H9 (cell line): ENCODE measurements around the gene SCN2B. TPM values are rescaled to one million over a fixed set of nuclear protein-coding genes. Genes with fewer than 3 reads are reported as not detected.

Experiments
- DNase-seq: peaks from one replicate; pipeline ENCODE4 v3.0.0-alpha.2; 2017
- H2AFZ ChIP-seq: one replicate; pipeline ENCODE4 v1.6.1; 2013; ENCODE audit warnings: mild to moderate bottlenecking, low read length, control low read depth, moderate library complexity
- H2AK5ac ChIP-seq: 2 replicates; pipeline ENCODE4 v1.6.1; 2013; ENCODE audit warnings: low read length, control low read depth, mixed read lengths; ENCODE audit not compliant: insufficient read length
- H2BK120ac ChIP-seq: one replicate; pipeline ENCODE4 v1.6.1; 2013; ENCODE audit warnings: low read depth, mild to moderate bottlenecking, low read length, control low read depth, inconsistent platforms; ENCODE audit not compliant: poor library complexity, severe bottlenecking
- H2BK12ac ChIP-seq: 2 replicates; pipeline ENCODE4 v1.6.1; 2013; ENCODE audit warnings: low read length, control low read depth, mixed read lengths, low read depth; ENCODE audit not compliant: insufficient read length
- H2BK15ac ChIP-seq: 2 replicates; pipeline ENCODE4 v1.6.1; 2013; ENCODE audit warnings: low read depth, low read length, control low read depth
- H2BK20ac ChIP-seq: one replicate; pipeline ENCODE4 v1.6.1; 2013; ENCODE audit warnings: low read depth, mild to moderate bottlenecking, low read length, control low read depth, inconsistent platforms; ENCODE audit not compliant: poor library complexity, severe bottlenecking
- H2BK5ac ChIP-seq: 2 replicates; pipeline ENCODE4 v1.6.1; 2013; ENCODE audit warnings: low read length, control low read depth, mixed read lengths; ENCODE audit not compliant: insufficient read length
- H3K14ac ChIP-seq: 2 replicates; pipeline ENCODE4 v1.6.1; 2013; ENCODE audit warnings: low read length, control low read depth; ENCODE audit not compliant: insufficient read depth
- H3K18ac ChIP-seq: 2 replicates; pipeline ENCODE4 v1.6.1; 2013; ENCODE audit warnings: low read depth, mild to moderate bottlenecking, mixed read lengths, low read length, control low read depth; ENCODE audit not compliant: insufficient read length
- H3K23ac ChIP-seq: 2 replicates; pipeline ENCODE4 v1.6.1; 2013; ENCODE audit warnings: low read length, control low read depth, mixed read lengths, low read depth; ENCODE audit not compliant: insufficient read length
- H3K23me2 ChIP-seq: 2 replicates; pipeline ENCODE4 v1.6.1; 2013; ENCODE audit warnings: low read depth, mild to moderate bottlenecking, mixed read lengths, low read length, control low read depth; ENCODE audit not compliant: insufficient read length, poor library complexity, severe bottlenecking
- H3K27ac ChIP-seq: 2 replicates; pipeline ENCODE4 v1.5.1; 2013; ENCODE audit warnings: low read length, control low read depth, mixed read lengths, low read depth; ENCODE audit not compliant: insufficient read length
- H3K27me3 ChIP-seq: 2 replicates; pipeline ENCODE4 v1.6.1; 2013; ENCODE audit warnings: low read length, control low read depth, inconsistent platforms; ENCODE audit not compliant: insufficient read depth
- H3K4ac ChIP-seq: 2 replicates; pipeline ENCODE4 v1.6.1; 2013; ENCODE audit warnings: low read depth, mild to moderate bottlenecking, control low read depth, inconsistent platforms, low read length, moderate library complexity
- H3K4me1 ChIP-seq: 2 replicates; pipeline ENCODE4 v1.6.1; 2013; ENCODE audit warnings: low read length, control low read depth, inconsistent platforms; ENCODE audit not compliant: insufficient read depth
- H3K4me2 ChIP-seq: 2 replicates; pipeline ENCODE4 v1.6.1; 2013; ENCODE audit warnings: low read length, control low read depth, mixed read lengths; ENCODE audit not compliant: insufficient read length, insufficient read depth
- H3K56ac ChIP-seq: 2 replicates; pipeline ENCODE4 v1.6.1; 2013; ENCODE audit warnings: low read depth, mild to moderate bottlenecking, mixed read lengths, low read length, control low read depth; ENCODE audit not compliant: insufficient read length
- H3K79me1 ChIP-seq: 2 replicates; pipeline ENCODE4 v1.6.1; 2013; ENCODE audit warnings: low read depth, mild to moderate bottlenecking, moderate library complexity, low read length, control low read depth, inconsistent platforms; ENCODE audit not compliant: insufficient read depth, poor library complexity, severe bottlenecking
- H3K79me2 ChIP-seq: 2 replicates; pipeline ENCODE4 v1.6.1; 2013; ENCODE audit warnings: low read length, control low read depth, inconsistent platforms; ENCODE audit not compliant: insufficient read depth
- H3K9ac ChIP-seq: 2 replicates; pipeline ENCODE4 v1.6.1; 2013; ENCODE audit warnings: low read length, control low read depth, mixed read lengths; ENCODE audit not compliant: insufficient read length; ENCODE audit errors: extremely low read depth
- H3K9me3 ChIP-seq: one replicate; pipeline ENCODE4 v1.6.1; 2013; ENCODE audit warnings: low read depth, low read length, inconsistent platforms; ENCODE audit not compliant: control insufficient read depth
- H3T11ph ChIP-seq: one replicate; pipeline ENCODE4 v1.6.1; 2013; ENCODE audit warnings: mild to moderate bottlenecking, low read length, control low read depth, inconsistent platforms
- H4K20me1 ChIP-seq: one replicate; pipeline ENCODE4 v1.6.1; 2013; ENCODE audit not compliant: control insufficient read depth, insufficient read length, insufficient read depth
- H4K5ac ChIP-seq: 2 replicates; pipeline ENCODE4 v1.6.1; 2013; ENCODE audit warnings: low read depth, mild to moderate bottlenecking, mixed read lengths, low read length, control low read depth; ENCODE audit not compliant: insufficient read length
- H4K8ac ChIP-seq: replicated peaks from 2 replicates; pipeline ENCODE4 v1.6.1; 2013; ENCODE audit warnings: low read length, control low read depth, mixed read lengths, low read depth; ENCODE audit not compliant: insufficient read length
- H4K91ac ChIP-seq: 2 replicates; pipeline ENCODE4 v1.6.1; 2013; ENCODE audit warnings: low read depth, mild to moderate bottlenecking, moderate library complexity, mixed read lengths, low read length, control low read depth; ENCODE audit not compliant: insufficient read length
- H3K27ac Mint-ChIP-seq, 3 experiments: 2 replicates in 2 of 3; 3 replicates in 1 of 3; pipeline ENCODE4 v1.8.0; 2020 to 2021; ENCODE audit warnings: mixed read lengths in 3 of 3, mild to moderate bottlenecking in 1 of 3, moderate library complexity in 1 of 3
- H3K27me3 Mint-ChIP-seq: 2 replicates; pipeline ENCODE4 v1.8.0; 2021; ENCODE audit warnings: low read depth, mild to moderate bottlenecking, moderate library complexity, mixed read lengths
- H3K36me3 Mint-ChIP-seq, 3 experiments: 2 replicates in 2 of 3; 3 replicates in 1 of 3; pipeline ENCODE4 v1.8.0; 2020 to 2021; ENCODE audit warnings: low read depth in 3 of 3, mixed read lengths in 3 of 3; ENCODE audit not compliant: insufficient read depth in 1 of 3
- H3K4me1 Mint-ChIP-seq, 2 experiments: 2 replicates each; pipeline ENCODE4 v1.8.0; 2020; ENCODE audit warnings: mixed read lengths in 2 of 2
- H3K4me3 Mint-ChIP-seq, 2 experiments: 2 replicates in 1 of 2; 3 replicates in 1 of 2; pipeline ENCODE4 v1.8.0; 2020 to 2021; ENCODE audit warnings: mild to moderate bottlenecking in 2 of 2, mixed read lengths in 2 of 2, moderate library complexity in 1 of 2
- H3K9me3 Mint-ChIP-seq, 2 experiments: 2 replicates in 1 of 2; 3 replicates in 1 of 2; pipeline ENCODE4 v1.8.0; 2020; ENCODE audit warnings: mild to moderate bottlenecking in 2 of 2, mixed read lengths in 2 of 2, moderate library complexity in 1 of 2
- CTCF ChIP-seq: fragments of 200-600 bp; sonication (generic); conservative IDR thresholded peaks from 3 replicates; pipeline ENCODE4 v1.8.0; 2021; ENCODE audit warnings: antibody characterized with exemption, mild to moderate bottlenecking
- WGBS: extraction: QIAGEN DNeasy Blood & Tissue Kit; methylation state at CpG from one replicate; pipeline ENCODE4 v1.1.7; 2013; ENCODE audit warnings: missing lambda C conversion rate, low lambda C conversion rate, mixed read lengths; ENCODE audit not compliant: insufficient read length; ENCODE audit errors: extremely low coverage; 5-methylcytosine and 5-hydroxymethylcytosine counted together
- total RNA-seq: library from RNA; stranded (reverse); gene quantifications from 2 replicates; pipeline ENCODE4 v1.2.1, GENCODE V29; 2021

Gene SCN2B
- total RNA-seq, 1 experiment from 2014 or later: not detected

GRCh38 chr11:118152552-118153471, 23.6 kb downstream of the SCN2B start, which contains the start of gene SCN4B:
Gene SCN4B (minus strand): TSS chr11:118152823. CDS start chr11:118152673, 150 bp downstream.
- Histone ChIP-seq H4K8ac (no peak within 1 kb of the TSS), H3K4ac (no peak within 1 kb of the TSS), H2BK15ac (no peak within 1 kb of the TSS), H4K20me1 (no peaks in the 10 kb centered on the region), H4K91ac (no peak within 1 kb of the TSS), H3K9ac (no peak within 1 kb of the TSS), H2BK120ac (no peak within 1 kb of the TSS), H2BK20ac (no peak within 1 kb of the TSS), H2BK12ac (no peak within 1 kb of the TSS), H2AK5ac (no peak within 1 kb of the TSS), H3K56ac (no peak within 1 kb of the TSS), H3K4me1 (peaks cover 15% of the 10 kb centered on the region), H3K27ac (no peak within 1 kb of the TSS), H2BK5ac (no peak within 1 kb of the TSS), H3K79me1 (no peaks in the 10 kb centered on the region), H3K18ac (no peak within 1 kb of the TSS), H3K79me2 (no peaks in the 10 kb centered on the region), H3K4me2 (peak within 1 kb of the TSS; percentile 85), H3K9me3 (no peaks in the 10 kb centered on the region), H2AFZ (no peak within 1 kb of the TSS), H3T11ph (no peak within 1 kb of the TSS), H3K14ac (0 out of 2 replicates have a peak within 1 kb of the TSS, but pooled peaks have one; percentile 30), H4K5ac (no peak within 1 kb of the TSS), H3K27me3 (peaks cover 65% of the 10 kb centered on the region), H3K23ac (no peak within 1 kb of the TSS), H3K23me2 (peaks cover 30% of the 10 kb centered on the region)
- H3K4me1 Mint-ChIP-seq: peaks cover 51 to 72% of the 10 kb centered on the region in 2 experiments
- no peaks in the 10 kb centered on the region; a peak in 1 of 7 replicates for H3K36me3 Mint-ChIP-seq
- no peak for TF ChIP-seq CTCF
- no peak within 1 kb of the TSS for H3K27ac Mint-ChIP-seq
- no peaks in the 10 kb centered on the region; a peak in 1 of 5 replicates for H3K9me3 Mint-ChIP-seq
- H3K4me3 Mint-ChIP-seq: peak within 1 kb of the TSS; percentile 67 to 83
- no CpG with 5 or more reads among the region's 88 CpGs for WGBS
- peak; percentile 81 for DNase-seq
- peaks cover 94% of the 10 kb centered on the region for H3K27me3 Mint-ChIP-seq
